ENCODE results near the gene VGLL3. TPM values are rescaled to one million over a fixed set of nuclear protein-coding genes. Genes with fewer than 3 reads are reported as not detected.

VGLL3 gene
- total RNA-seq, 1 experiment from 2014 or later, result 0.10 TPM

DNA sequence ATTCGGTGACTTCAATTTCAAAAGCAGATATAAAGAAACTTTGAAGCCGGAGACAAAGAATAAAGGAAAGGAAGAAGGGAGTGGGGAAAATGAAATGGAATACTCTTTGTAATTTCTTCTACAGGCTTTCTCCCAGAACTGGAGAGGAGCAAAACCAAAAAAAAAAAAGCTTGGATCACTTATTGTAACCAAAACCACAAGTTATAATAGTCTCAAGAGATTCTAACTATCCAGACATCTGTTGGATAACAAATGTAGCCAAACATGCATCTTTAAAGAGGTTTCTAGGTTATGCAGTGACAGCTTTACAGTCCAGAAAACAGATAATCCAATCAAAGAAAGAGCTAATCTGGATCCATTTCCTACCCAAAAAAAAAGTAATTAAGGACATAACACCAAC lies 36.2 kb downstream of the VGLL3 start (continued):
- no peak for TF ChIP-seq SRF (IDR thresholded peaks at IDR 0.05; ENCODE audit: low read depth)
- TF ChIP-seq EZH2phosphoT487 (IDR thresholded peaks at IDR 0.05; ENCODE audit: borderline replicate concordance), result no peak
- no peak for TF ChIP-seq ZNF274 (IDR thresholded peaks at IDR 0.05; ENCODE audit: low read depth, low read length)
- TF ChIP-seq, protein P1, sequence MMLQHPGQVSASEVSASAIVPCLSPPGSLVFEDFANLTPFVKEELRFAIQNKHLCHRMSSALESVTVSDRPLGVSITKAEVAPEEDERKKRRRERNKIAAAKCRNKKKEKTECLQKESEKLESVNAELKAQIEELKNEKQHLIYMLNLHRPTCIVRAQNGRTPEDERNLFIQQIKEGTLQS (IDR thresholded peaks at IDR 0.05), result no peak

DNA sequence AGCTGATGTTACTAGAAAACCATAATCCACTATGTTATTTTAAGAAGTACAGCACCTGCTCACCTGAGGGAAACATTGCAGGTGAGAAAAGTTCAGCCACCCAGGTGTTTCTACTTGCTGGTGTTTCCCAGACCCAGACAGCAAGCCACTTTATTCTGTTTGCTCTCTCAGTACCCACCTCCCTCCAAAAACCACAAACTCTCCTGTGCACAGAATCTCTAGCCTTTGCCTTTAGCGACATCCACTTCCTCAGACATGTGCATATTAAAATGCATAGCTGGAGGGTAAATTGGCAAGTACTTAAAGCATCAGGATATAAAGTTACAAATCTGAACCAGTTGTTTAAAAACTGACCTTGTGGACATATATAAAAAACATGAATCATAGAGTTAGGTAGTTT lies 36.7 kb downstream of the VGLL3 start:
- Histone ChIP-seq H3K9me2 (ENCODE audit: insufficient read depth) (no peaks in the 10 kb centered on the region), H3K4me3 (replicated peaks in 1 of 2; ENCODE audit: low read depth in 1 of 2, low read length in 2 of 2) (no peak overlapping the region), H4K20me1 (ENCODE audit: insufficient read depth) (no peaks in the 10 kb centered on the region), H3K27me3 (ENCODE audit: insufficient read depth, low read length) (no peaks in the 10 kb centered on the region), H3K4me1 (ENCODE audit: control insufficient read depth in 1 of 2, insufficient read depth in 2 of 2, low read length in 2 of 2) (no peaks in the 10 kb centered on the region), H3K4me2 (ENCODE audit: low read length) (no peak overlapping the region), H3K36me3 (ENCODE audit: control insufficient read depth in 1 of 2, insufficient read depth in 2 of 2, low read length in 2 of 2) (no peaks in the 10 kb centered on the region), H3K79me2 (ENCODE audit: insufficient read depth, low read length) (no peaks in the 10 kb centered on the region), H3K9me3 (ENCODE audit: control insufficient read depth in 1 of 2, insufficient read depth in 1 of 2, low read depth in 1 of 2, low read length in 2 of 2) (no peaks in the 10 kb centered on the region), H2AFZ (ENCODE audit: low read depth, low read length, poor library complexity, severe bottlenecking) (no peak overlapping the region), H3K27ac (ENCODE audit: low read depth, low read length) (no peak overlapping the region), H3K9ac (ENCODE audit: low read length) (no peak overlapping the region)
- TF ChIP-seq EZH2 (IDR thresholded peaks at IDR 0.05) (no peak), CBX3 (IDR thresholded peaks at IDR 0.05; ENCODE audit: low read depth) (no peak), CEBPB (IDR thresholded peaks at IDR 0.05; ENCODE audit: low read depth) (no peak), ZFX (IDR thresholded peaks at IDR 0.05) (no peak), EGR1 (IDR thresholded peaks at IDR 0.05; ENCODE audit: low read depth) (no peak)
- TF ChIP-seq, protein P1 (IDR thresholded peaks at IDR 0.05), result no peak
- TF ChIP-seq, protein P2, sequence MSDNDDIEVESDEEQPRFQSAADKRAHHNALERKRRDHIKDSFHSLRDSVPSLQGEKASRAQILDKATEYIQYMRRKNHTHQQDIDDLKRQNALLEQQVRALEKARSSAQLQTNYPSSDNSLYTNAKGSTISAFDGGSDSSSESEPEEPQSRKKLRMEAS (IDR thresholded peaks at IDR 0.05), result no peak
- TF ChIP-seq, protein P3, sequence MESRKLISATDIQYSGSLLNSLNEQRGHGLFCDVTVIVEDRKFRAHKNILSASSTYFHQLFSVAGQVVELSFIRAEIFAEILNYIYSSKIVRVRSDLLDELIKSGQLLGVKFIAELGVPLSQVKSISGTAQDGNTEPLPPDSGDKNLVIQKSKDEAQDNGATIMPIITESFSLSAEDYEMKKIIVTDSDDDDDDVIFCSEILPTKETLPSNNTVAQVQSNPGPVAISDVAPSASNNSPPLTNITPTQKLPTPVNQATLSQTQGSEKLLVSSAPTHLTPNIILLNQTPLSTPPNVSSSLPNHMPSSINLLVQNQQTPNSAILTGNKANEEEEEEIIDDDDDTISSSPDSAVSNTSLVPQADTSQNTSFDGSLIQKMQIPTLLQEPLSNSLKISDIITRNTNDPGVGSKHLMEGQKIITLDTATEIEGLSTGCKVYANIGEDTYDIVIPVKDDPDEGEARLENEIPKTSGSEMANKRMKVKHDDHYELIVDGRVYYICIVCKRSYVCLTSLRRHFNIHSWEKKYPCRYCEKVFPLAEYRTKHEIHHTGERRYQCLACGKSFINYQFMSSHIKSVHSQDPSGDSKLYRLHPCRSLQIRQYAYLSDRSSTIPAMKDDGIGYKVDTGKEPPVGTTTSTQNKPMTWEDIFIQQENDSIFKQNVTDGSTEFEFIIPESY (IDR thresholded peaks at IDR 0.05; ENCODE audit: extremely low read depth, insufficient replicate concordance, low read length), result no peak
- ChIA-PET RAD21 (ENCODE audit: low non-redundant PET in 1 of 2, low total read pairs in 2 of 2, uncharacterized antibody in 2 of 2, unreplicated experiment in 2 of 2) (no interaction called here), POLR2A (no interaction called here), CTCF (no interaction called here)
- BruUV-seq (replicated peaks), result no TSS peak
- intact Hi-C loops (cut with micrococcal nuclease), result no loop called here
- DNase-seq (ENCODE audit: low read depth, low spot score) (no peak), ATAC-seq (no peak)
